IMR-90 (cell line): ENCODE results near the gene MAST3. TPM values are rescaled to one million over a fixed set of nuclear protein-coding genes. Genes with fewer than 3 reads are reported as not detected.

Experiments
- ATAC-seq: fragments of 200-7000 bp; cut with Tn5 transposase; 2 replicates; pipeline ENCODE4 v1.9.1; 2020; ENCODE audit warnings: low read depth, mild to moderate bottlenecking, moderate library complexity
- BruUV-seq: library from RNA; stranded (reverse); fragments of 400-500 nt; replicated peaks from 2 replicates; lab custom pipeline; 2021; lab: Mats Ljungman, UMichigan
- CTCF ChIA-PET: fragments of 300-600 bp; formaldehyde crosslinking; extraction: SDS; loops from one replicate; lab custom pipeline; 2021; ENCODE audit warnings: antibody characterized with exemption; lab: Yijun Ruan, JAX
- POLR2A ChIA-PET: fragments of 300-600 bp; sonication (Branson Sonifier 250); formaldehyde crosslinking; loops from one replicate; lab custom pipeline; 2022; ENCODE audit warnings: antibody characterized with exemption; ENCODE audit not compliant: unreplicated experiment; lab: Charles Lee
- DNase-seq: peaks from one replicate; pipeline ENCODE4 v3.0.0; 2013
- H2AFZ ChIP-seq: replicated peaks from 2 replicates; pipeline ENCODE3; 2013; ENCODE audit warnings: low read length, mild to moderate bottlenecking; ENCODE audit not compliant: poor library complexity
- H2AK5ac ChIP-seq: 2 replicates; pipeline ENCODE4 v1.6.1; 2013; ENCODE audit warnings: low read depth, low read length, inconsistent platforms
- H2AK9ac ChIP-seq: replicated peaks from 2 replicates; pipeline ENCODE3; 2013; ENCODE audit warnings: mild to moderate bottlenecking, low read depth, low read length, moderate library complexity; ENCODE audit not compliant: poor library complexity
- H2BK120ac ChIP-seq: 2 replicates; pipeline ENCODE4 v1.6.1; 2013; ENCODE audit warnings: low read depth, low read length, inconsistent platforms
- H2BK15ac ChIP-seq: 3 replicates; pipeline ENCODE4 v1.6.1; 2013; ENCODE audit warnings: low read depth, low read length, inconsistent platforms
- H2BK20ac ChIP-seq: 2 replicates; pipeline ENCODE4 v1.6.1; 2013; ENCODE audit warnings: low read depth, mild to moderate bottlenecking, inconsistent platforms, low read length, moderate library complexity
- H2BK5ac ChIP-seq: 2 replicates; pipeline ENCODE4 v1.6.1; 2013; ENCODE audit warnings: mild to moderate bottlenecking, low read depth, low read length, inconsistent platforms; ENCODE audit not compliant: poor library complexity, severe bottlenecking
- H3K14ac ChIP-seq: replicated peaks from 2 replicates; pipeline ENCODE4 v1.6.1; 2013; ENCODE audit warnings: low read depth, low read length, inconsistent platforms
- H3K18ac ChIP-seq: 2 replicates; pipeline ENCODE4 v1.6.1; 2013; ENCODE audit warnings: low read depth, low read length, control low read depth
- H3K23ac ChIP-seq: 2 replicates; pipeline ENCODE4 v1.6.1; 2013; ENCODE audit warnings: low read depth, low read length, inconsistent platforms
- H3K27ac ChIP-seq: 2 replicates; pipeline ENCODE4 v1.5.1; 2013; ENCODE audit warnings: mild to moderate bottlenecking, control low read depth, low read length; ENCODE audit not compliant: insufficient read depth
- H3K27me3 ChIP-seq: 2 replicates; pipeline ENCODE4 v1.6.1; 2013; ENCODE audit warnings: low read length; ENCODE audit not compliant: control insufficient read depth, insufficient read depth
- H3K36me3 ChIP-seq: 2 replicates; pipeline ENCODE4 v1.6.1; 2013; ENCODE audit warnings: low read length, mixed read lengths; ENCODE audit not compliant: control insufficient read depth, insufficient read depth
- H3K4ac ChIP-seq: 2 replicates; pipeline ENCODE4 v1.6.1; 2013; ENCODE audit warnings: low read depth, low read length, inconsistent platforms
- H3K4me1 ChIP-seq: 2 replicates; pipeline ENCODE4 v1.6.1; 2013; ENCODE audit warnings: low read length, mixed read lengths; ENCODE audit not compliant: control insufficient read depth, insufficient read depth
- H3K4me2 ChIP-seq: 2 replicates; pipeline ENCODE4 v1.6.1; 2013; ENCODE audit warnings: low read depth, mild to moderate bottlenecking, control low read depth, low read length, moderate library complexity
- H3K4me3 ChIP-seq: 2 replicates; pipeline ENCODE4 v1.5.1; 2013; ENCODE audit warnings: low read depth, mild to moderate bottlenecking, control low read depth, low read length, moderate library complexity; ENCODE audit not compliant: insufficient read depth
- H3K56ac ChIP-seq: 2 replicates; pipeline ENCODE4 v1.6.1; 2013; ENCODE audit warnings: low read length, inconsistent platforms; ENCODE audit not compliant: insufficient read depth; ENCODE audit errors: extremely low read depth
- H3K79me1 ChIP-seq, 2 experiments: 2 replicates each; pipeline ENCODE4 v1.6.1; 2013; ENCODE audit warnings: low read length in 2 of 2, inconsistent platforms in 1 of 2, low read depth in 1 of 2
- H3K9ac ChIP-seq: 2 replicates; pipeline ENCODE4 v1.6.1; 2013; ENCODE audit warnings: low read depth, low read length, control low read depth
- H3K9me1 ChIP-seq: 2 replicates; pipeline ENCODE4 v1.6.1; 2013; ENCODE audit warnings: low read length, inconsistent platforms; ENCODE audit not compliant: insufficient read depth
- H3K9me3 ChIP-seq: 2 replicates; pipeline ENCODE4 v1.6.1; 2013; ENCODE audit warnings: low read length; ENCODE audit not compliant: control insufficient read depth, insufficient read depth
- H4K20me1 ChIP-seq: 2 replicates; pipeline ENCODE4 v1.6.1; 2013; ENCODE audit warnings: low read length, inconsistent platforms; ENCODE audit not compliant: insufficient read depth
- H4K5ac ChIP-seq: 2 replicates; pipeline ENCODE4 v1.6.1; 2013; ENCODE audit warnings: mild to moderate bottlenecking, low read depth, low read length, control low read depth
- H4K8ac ChIP-seq, 2 experiments: 2 replicates each; pipeline ENCODE4 v1.6.1; 2013; ENCODE audit warnings: low read depth in 2 of 2, low read length in 2 of 2, control low read depth in 1 of 2, inconsistent platforms in 1 of 2
- H4K91ac ChIP-seq: 2 replicates; pipeline ENCODE4 v1.6.1; 2013; ENCODE audit warnings: low read depth, low read length, inconsistent platforms; ENCODE audit not compliant: insufficient read depth
- BHLHE40 ChIP-seq: fragments of 150-350 bp; IDR thresholded peaks from 2 replicates; pipeline ENCODE4 v1.6.1; 2016; ENCODE audit warnings: mild to moderate bottlenecking, low read depth, low read length
- FOS ChIP-seq: fragments of 150-350 bp; IDR thresholded peaks from 2 replicates; pipeline ENCODE4 v1.6.1; 2016; ENCODE audit warnings: low read depth, low read length
- MAFK ChIP-seq: IDR thresholded peaks from 2 replicates; pipeline ENCODE4 v1.6.1; 2012; ENCODE audit warnings: low read depth, low read length, improper control_type of control experiment
- MXI1 ChIP-seq: IDR thresholded peaks from 2 replicates; pipeline ENCODE4 v1.6.1; 2012; ENCODE audit warnings: low read depth, mild to moderate bottlenecking, low read length, moderate library complexity, borderline replicate concordance
- POLR2A ChIP-seq: IDR thresholded peaks from 2 replicates; pipeline ENCODE4 v1.6.1; 2012; ENCODE audit warnings: mild to moderate bottlenecking, low read depth, low read length
- RFX5 ChIP-seq: IDR thresholded peaks from 2 replicates; pipeline ENCODE4 v1.8.0; 2012; ENCODE audit warnings: low read depth, mild to moderate bottlenecking, low read length, moderate library complexity
- SMC3 ChIP-seq: fragments of 150-350 bp; IDR thresholded peaks from 2 replicates; pipeline ENCODE4 v1.6.1; 2016; ENCODE audit warnings: low read depth, mild to moderate bottlenecking, antibody characterized with exemption, low read length, moderate library complexity
- WGBS, 2 experiments: methylation state at CpG; one replicate each; pipeline versions ENCODE4 v1.1.5 to v1.1.7; 2013; ENCODE audit warnings: missing lambda C conversion rate in 2 of 2; ENCODE audit not compliant: insufficient read length in 1 of 2; ENCODE audit errors: extremely low coverage in 2 of 2; 5-methylcytosine and 5-hydroxymethylcytosine counted together
- dilution Hi-C: fragments of 300-500 bp; cut with HindIII; formaldehyde crosslinking; loops from one replicate; pipeline ENCODE4 v1.14.3; 2018; ENCODE audit warnings: low sequenced_read_pairs; ENCODE audit not compliant: unreplicated experiment
- in situ Hi-C: fragments of 300-500 bp; cut with MboI; formaldehyde crosslinking; loops from 3 replicates; pipeline ENCODE4 v1.14.3; 2019; ENCODE audit warnings: low sequenced_read_pairs, inconsistent platforms, mixed read lengths
- intact Hi-C: fragments of 100-400 bp; cut with micrococcal nuclease; formaldehyde crosslinking; loops from 2 replicates; pipeline ENCODE4 v1.10.0; 2022
- polyA plus RNA-seq, 3 experiments: library from polyadenylated mRNA; depleted of rRNA; stranded (reverse); fragments of >200 nt; gene quantifications; 2 replicates each; pipeline ENCODE4 v1.2.3, GENCODE V29; 2012; ENCODE audit warnings: low replicate concordance in 1 of 3
- total RNA-seq: library from RNA; depleted of rRNA; stranded (reverse); fragments of >200 nt; gene quantifications from 2 replicates; pipeline ENCODE4 v1.2.3, GENCODE V29; 2012
- TF ChIP-seq, protein P1 (sequence below): fragments of 150-350 bp; IDR thresholded peaks from 2 replicates; pipeline ENCODE4 v1.6.1; 2016; ENCODE audit warnings: low read depth, mild to moderate bottlenecking, low read length, moderate library complexity, borderline replicate concordance
- TF ChIP-seq, protein P2 (sequence below): fragments of 150-350 bp; IDR thresholded peaks from 2 replicates; pipeline ENCODE4 v1.6.1; 2017; ENCODE audit warnings: mild to moderate bottlenecking, antibody characterized with exemption, low read length, low read depth
- TF ChIP-seq, protein P3 (sequence below): conservative IDR thresholded peaks from 2 replicates; pipeline ENCODE4 v1.5.1; 2012; ENCODE audit warnings: mild to moderate bottlenecking, low read depth, low read length, improper control_type of control experiment

Gene MAST3
- total and polyA plus RNA-seq, 2 of the 4 experiments (the other 2 are of a cell fraction): 1.3 to 4.3 TPM

DNA sequence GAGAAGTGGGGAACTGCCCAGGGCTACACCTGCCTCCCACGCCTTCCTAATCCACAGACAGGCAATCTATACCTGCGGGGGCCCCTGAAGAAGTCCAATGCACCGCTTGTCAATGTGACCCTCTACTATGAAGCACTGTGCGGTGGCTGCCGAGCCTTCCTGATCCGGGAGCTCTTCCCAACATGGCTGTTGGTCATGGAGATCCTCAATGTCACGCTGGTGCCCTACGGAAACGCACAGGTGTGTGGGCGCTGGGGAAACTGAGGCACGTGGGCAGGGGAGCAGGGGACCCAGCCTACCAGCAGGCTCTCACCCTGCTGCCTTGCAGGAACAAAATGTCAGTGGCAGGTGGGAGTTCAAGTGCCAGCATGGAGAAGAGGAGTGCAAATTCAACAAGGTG is 77.4 kb downstream of the MAST3 start:
- H2BK120ac ChIP-seq: no peak overlapping the region
- H4K91ac ChIP-seq: no peak overlapping the region
- no peak overlapping the region for H2BK5ac ChIP-seq
- no peak overlapping the region for H4K5ac ChIP-seq
- H4K20me1 ChIP-seq: no peaks in the 10 kb centered on the region
- H2AK9ac ChIP-seq: no peak overlapping the region
- no peak overlapping the region for H3K18ac ChIP-seq
- no peak overlapping the region for H2AFZ ChIP-seq
- no peaks in the 10 kb centered on the region for H3K79me1 ChIP-seq
- no peak for ATAC-seq
- WGBS, 2 experiments: 75% methylated on average over 6 of the region's 11 CpGs; no CpG with 5 or more reads in 1 of the 2 experiments
- no peak overlapping the region for H3K4me3 ChIP-seq
- H3K4ac ChIP-seq: no peak overlapping the region
- H3K27ac ChIP-seq: no peak overlapping the region
- no TSS peak for BruUV-seq
- no peak overlapping the region for H3K14ac ChIP-seq
- H3K9me1 ChIP-seq: 0 out of 2 replicates have a peak, but pooled peaks cover 3% of the 10 kb centered on the region
- H2AK5ac ChIP-seq: no peak overlapping the region
- DNase-seq: no peak
- peaks cover 3% of the 10 kb centered on the region; the same call in 1 of the 2 replicates for H3K4me1 ChIP-seq
- no peaks in the 10 kb centered on the region for H3K36me3 ChIP-seq
- intact Hi-C loops (loop anchor here (5.0 kb wide), 2 partner anchors 77 to 168 kb away; partner anchors contain the start of gene ARRDC2), dilution Hi-C loops (no loop called here), in situ Hi-C loops (no loop called here)
- POLR2A ChIA-PET: no interaction called here
- no peaks in the 10 kb centered on the region for H3K9me3 ChIP-seq
- no peak overlapping the region for H2BK20ac ChIP-seq
- no peak overlapping the region for H4K8ac ChIP-seq
- CTCF ChIA-PET: no interaction called here
- H3K4me2 ChIP-seq: no peak overlapping the region
- peaks cover 4% of the 10 kb centered on the region; the same call in 1 of the 2 replicates for H3K27me3 ChIP-seq
- H3K56ac ChIP-seq: no peak overlapping the region
- H2BK15ac ChIP-seq: no peak overlapping the region
- TF ChIP-seq SMC3 (no peak), MAFK (no peak), FOS (no peak), POLR2A (no peak), BHLHE40 (no peak), MXI1 (no peak), RFX5 (no peak)
- TF ChIP-seq, protein P1, sequence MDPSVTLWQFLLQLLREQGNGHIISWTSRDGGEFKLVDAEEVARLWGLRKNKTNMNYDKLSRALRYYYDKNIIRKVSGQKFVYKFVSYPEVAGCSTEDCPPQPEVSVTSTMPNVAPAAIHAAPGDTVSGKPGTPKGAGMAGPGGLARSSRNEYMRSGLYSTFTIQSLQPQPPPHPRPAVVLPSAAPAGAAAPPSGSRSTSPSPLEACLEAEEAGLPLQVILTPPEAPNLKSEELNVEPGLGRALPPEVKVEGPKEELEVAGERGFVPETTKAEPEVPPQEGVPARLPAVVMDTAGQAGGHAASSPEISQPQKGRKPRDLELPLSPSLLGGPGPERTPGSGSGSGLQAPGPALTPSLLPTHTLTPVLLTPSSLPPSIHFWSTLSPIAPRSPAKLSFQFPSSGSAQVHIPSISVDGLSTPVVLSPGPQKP: no peak
- TF ChIP-seq, protein P2, sequence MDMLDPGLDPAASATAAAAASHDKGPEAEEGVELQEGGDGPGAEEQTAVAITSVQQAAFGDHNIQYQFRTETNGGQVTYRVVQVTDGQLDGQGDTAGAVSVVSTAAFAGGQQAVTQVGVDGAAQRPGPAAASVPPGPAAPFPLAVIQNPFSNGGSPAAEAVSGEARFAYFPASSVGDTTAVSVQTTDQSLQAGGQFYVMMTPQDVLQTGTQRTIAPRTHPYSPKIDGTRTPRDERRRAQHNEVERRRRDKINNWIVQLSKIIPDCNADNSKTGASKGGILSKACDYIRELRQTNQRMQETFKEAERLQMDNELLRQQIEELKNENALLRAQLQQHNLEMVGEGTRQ: no peak
- TF ChIP-seq, protein P3, sequence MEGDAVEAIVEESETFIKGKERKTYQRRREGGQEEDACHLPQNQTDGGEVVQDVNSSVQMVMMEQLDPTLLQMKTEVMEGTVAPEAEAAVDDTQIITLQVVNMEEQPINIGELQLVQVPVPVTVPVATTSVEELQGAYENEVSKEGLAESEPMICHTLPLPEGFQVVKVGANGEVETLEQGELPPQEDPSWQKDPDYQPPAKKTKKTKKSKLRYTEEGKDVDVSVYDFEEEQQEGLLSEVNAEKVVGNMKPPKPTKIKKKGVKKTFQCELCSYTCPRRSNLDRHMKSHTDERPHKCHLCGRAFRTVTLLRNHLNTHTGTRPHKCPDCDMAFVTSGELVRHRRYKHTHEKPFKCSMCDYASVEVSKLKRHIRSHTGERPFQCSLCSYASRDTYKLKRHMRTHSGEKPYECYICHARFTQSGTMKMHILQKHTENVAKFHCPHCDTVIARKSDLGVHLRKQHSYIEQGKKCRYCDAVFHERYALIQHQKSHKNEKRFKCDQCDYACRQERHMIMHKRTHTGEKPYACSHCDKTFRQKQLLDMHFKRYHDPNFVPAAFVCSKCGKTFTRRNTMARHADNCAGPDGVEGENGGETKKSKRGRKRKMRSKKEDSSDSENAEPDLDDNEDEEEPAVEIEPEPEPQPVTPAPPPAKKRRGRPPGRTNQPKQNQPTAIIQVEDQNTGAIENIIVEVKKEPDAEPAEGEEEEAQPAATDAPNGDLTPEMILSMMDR: no peak
- H3K23ac ChIP-seq: no peak overlapping the region
- H3K9ac ChIP-seq: no peak overlapping the region
